CD8-positive, alpha-beta memory T cell (primary cell): ENCODE results near the gene SDC3. TPM values are rescaled to one million over a fixed set of nuclear protein-coding genes. Genes with fewer than 3 reads are reported as not detected.

Source experiments
- CTCF ChIA-PET: fragments of 350-600 bp; sonication (Branson Sonifier 250); formaldehyde crosslinking; loops from one replicate; lab custom pipeline; 2021; ENCODE audit warnings: antibody characterized with exemption; lab: Charles Lee
- POLR2A ChIA-PET: fragments of 350-600 bp; sonication (Branson Sonifier 250); formaldehyde crosslinking; loops from one replicate; lab custom pipeline; 2021; ENCODE audit warnings: antibody characterized with exemption; lab: Charles Lee
- DNase-seq, 5 donors: peaks; one replicate each; pipeline versions ENCODE4 v3.0.0 to v3.0.0-alpha.2; 2020 to 2022; ENCODE audit warnings: mixed read lengths in 1 of 5
- H3K27ac ChIP-seq: one replicate; pipeline ENCODE4 v1.7.0; 2013; ENCODE audit warnings: low read depth, mild to moderate bottlenecking, low read length, moderate library complexity
- H3K27me3 ChIP-seq: 2 replicates; pipeline ENCODE4 v1.7.0; 2013; ENCODE audit warnings: low read length, mild to moderate bottlenecking; ENCODE audit not compliant: insufficient read depth, poor library complexity, severe bottlenecking
- H3K36me3 ChIP-seq: 2 replicates; pipeline ENCODE4 v1.7.0; 2013; ENCODE audit warnings: mild to moderate bottlenecking, low read length, moderate library complexity; ENCODE audit not compliant: insufficient read depth
- H3K4me1 ChIP-seq: 2 replicates; pipeline ENCODE4 v1.7.0; 2013; ENCODE audit warnings: mild to moderate bottlenecking, low read length, moderate library complexity; ENCODE audit not compliant: insufficient read depth
- H3K4me3 ChIP-seq: 2 replicates; pipeline ENCODE4 v1.7.0; 2013; ENCODE audit warnings: mild to moderate bottlenecking, low read length
- H3K9me3 ChIP-seq: 2 replicates; pipeline ENCODE4 v1.7.0; 2013; ENCODE audit warnings: mild to moderate bottlenecking, low read length
- H3K27ac Mint-ChIP-seq, 8 donors: one replicate each; pipeline ENCODE4 v1.8.0; 2020 to 2021; ENCODE audit warnings: mixed read lengths in 8 of 8, mild to moderate bottlenecking in 6 of 8, inconsistent platforms in 3 of 8, moderate library complexity in 3 of 8
- H3K27me3 Mint-ChIP-seq, 2 donors: one replicate each; pipeline ENCODE4 v1.8.0; 2020 to 2021; ENCODE audit warnings: mixed read lengths in 2 of 2, mild to moderate bottlenecking in 1 of 2, moderate library complexity in 1 of 2
- H3K36me3 Mint-ChIP-seq, 3 donors: one replicate each; pipeline ENCODE4 v1.8.0; 2020 to 2021; ENCODE audit warnings: mixed read lengths in 3 of 3, inconsistent platforms in 1 of 3, mild to moderate bottlenecking in 1 of 3
- H3K4me1 Mint-ChIP-seq, 3 donors: one replicate each; pipeline ENCODE4 v1.8.0; 2020 to 2021; ENCODE audit warnings: mixed read lengths in 3 of 3, inconsistent platforms in 1 of 3, mild to moderate bottlenecking in 1 of 3
- H3K4me3 Mint-ChIP-seq, 7 donors: one replicate each; pipeline ENCODE4 v1.8.0; 2020 to 2021; ENCODE audit warnings: mixed read lengths in 7 of 7, mild to moderate bottlenecking in 6 of 7, moderate library complexity in 4 of 7, inconsistent platforms in 2 of 7
- H3K9me3 Mint-ChIP-seq, 5 donors: one replicate each; pipeline ENCODE4 v1.8.0; 2020 to 2022; ENCODE audit warnings: mixed read lengths in 5 of 5, mild to moderate bottlenecking in 3 of 5, moderate library complexity in 2 of 5, inconsistent platforms in 1 of 5
- polyA plus RNA-seq: library from polyadenylated mRNA; unstranded; fragments of 300-500 nt; fragmentation: Illumina TruSeq; gene quantifications from one replicate; pipeline ENCODE4 v1.2.3, GENCODE V29; 2021
- total RNA-seq, 2 experiments: library from RNA; stranded (reverse); gene quantifications; one replicate each; pipeline ENCODE4 v1.2.3, GENCODE V29; 2021

Gene SDC3
- total and polyA plus RNA-seq, 3 experiments from 2014 or later, result 0.44 TPM; not detected in 1

- CTCF ChIA-PET, result no interaction called here
- H3K36me3 Mint-ChIP-seq, result no peaks in the 10 kb centered on the region
- POLR2A ChIA-PET, result no interaction called here
Measured at GRCh38 chr1:30889511-30889910, 19.0 kb downstream of the SDC3 start.

GRCh38 chr1:30888975-30889374 lies 19.6 kb downstream of the SDC3 start:
- Histone ChIP-seq H3K27me3 (no peaks in the 10 kb centered on the region), H3K4me3 (no peak overlapping the region), H3K4me1 (no peaks in the 10 kb centered on the region), H3K9me3 (no peaks in the 10 kb centered on the region), H3K36me3 (no peaks in the 10 kb centered on the region), H3K27ac (no peak overlapping the region)
- no peak for DNase-seq
- Mint-ChIP-seq H3K36me3 (no peaks in the 10 kb centered on the region), H3K4me1 (no peaks in the 10 kb centered on the region), H3K4me3 (no peak overlapping the region), H3K27ac (no peak overlapping the region), H3K27me3 (peaks cover 16 to 35% of the 10 kb centered on the region in 2 donors), H3K9me3 (no peaks in the 10 kb centered on the region)
- ChIA-PET POLR2A (no interaction called here), CTCF (no interaction called here)

More at GRCh38 chr1:30889511-30889910, 19.0 kb downstream of the SDC3 start:
- H3K9me3 Mint-ChIP-seq, result no peaks in the 10 kb centered on the region
- DNase-seq, result no peak
- no peaks in the 10 kb centered on the region for H3K27me3 ChIP-seq
- no peaks in the 10 kb centered on the region for H3K4me1 Mint-ChIP-seq
- H3K27ac ChIP-seq, result no peak overlapping the region
- H3K4me1 ChIP-seq, result no peaks in the 10 kb centered on the region
- no peak overlapping the region for H3K27ac Mint-ChIP-seq
- H3K36me3 ChIP-seq, result no peaks in the 10 kb centered on the region
- H3K4me3 Mint-ChIP-seq, result no peak overlapping the region
- H3K4me3 ChIP-seq, result no peak overlapping the region
- no peaks in the 10 kb centered on the region for H3K9me3 ChIP-seq
- peaks cover 12 to 34% of the 10 kb centered on the region in 2 donors for H3K27me3 Mint-ChIP-seq

GRCh38 chr1:30888391-30888790 lies 20.2 kb downstream of the SDC3 start:
- CTCF ChIA-PET, result no interaction called here
- no peaks in the 10 kb centered on the region for H3K36me3 ChIP-seq
- no peaks in the 10 kb centered on the region for H3K27me3 ChIP-seq
- no peak for DNase-seq
- H3K4me3 Mint-ChIP-seq, result no peak overlapping the region
- H3K4me1 ChIP-seq, result no peaks in the 10 kb centered on the region
- H3K4me3 ChIP-seq, result no peak overlapping the region
- no peaks in the 10 kb centered on the region for H3K9me3 Mint-ChIP-seq
- H3K27me3 Mint-ChIP-seq, result peaks cover 15 to 30% of the 10 kb centered on the region in 2 donors
- H3K27ac Mint-ChIP-seq, result no peak overlapping the region
- POLR2A ChIA-PET, result no interaction called here
- no peaks in the 10 kb centered on the region for H3K4me1 Mint-ChIP-seq
- no peaks in the 10 kb centered on the region for H3K9me3 ChIP-seq
- no peak overlapping the region for H3K27ac ChIP-seq
- H3K36me3 Mint-ChIP-seq, result no peaks in the 10 kb centered on the region

- no peaks in the 10 kb centered on the region for H3K36me3 Mint-ChIP-seq
- no peaks in the 10 kb centered on the region for H3K9me3 ChIP-seq
- DNase-seq, result no peak
- no peaks in the 10 kb centered on the region for H3K27me3 ChIP-seq
- H3K4me3 Mint-ChIP-seq, result no peak overlapping the region
- H3K27ac ChIP-seq, result peak overlapping the region; percentile 43
- no peaks in the 10 kb centered on the region for H3K4me1 ChIP-seq
- H3K27me3 Mint-ChIP-seq, result peaks cover 17 to 33% of the 10 kb centered on the region in 2 donors
- H3K9me3 Mint-ChIP-seq, result no peaks in the 10 kb centered on the region
- no peak overlapping the region for H3K4me3 ChIP-seq
- H3K4me1 Mint-ChIP-seq, result no peaks in the 10 kb centered on the region
- H3K27ac Mint-ChIP-seq, result no peak overlapping the region
- no peaks in the 10 kb centered on the region for H3K36me3 ChIP-seq
- CTCF ChIA-PET, result no interaction called here
- POLR2A ChIA-PET, result no interaction called here
Measured at GRCh38 chr1:30887485-30888315, 20.9 kb downstream of the SDC3 start.

- CTCF ChIA-PET, result no interaction called here
- peaks cover 19 to 34% of the 10 kb centered on the region in 2 donors for H3K27me3 Mint-ChIP-seq
- H3K9me3 Mint-ChIP-seq, result no peaks in the 10 kb centered on the region
- H3K27ac Mint-ChIP-seq, result peak overlapping the region in 2 of 8 donors; percentile 29
- Histone ChIP-seq H3K9me3 (no peaks in the 10 kb centered on the region), H3K27me3 (no peaks in the 10 kb centered on the region), H3K4me1 (no peaks in the 10 kb centered on the region), H3K36me3 (no peaks in the 10 kb centered on the region), H3K27ac (no peak overlapping the region), H3K4me3 (no peak overlapping the region)
- POLR2A ChIA-PET, result no interaction called here
- DNase-seq, result no peak
- no peaks in the 10 kb centered on the region for H3K4me1 Mint-ChIP-seq
- H3K36me3 Mint-ChIP-seq, result no peaks in the 10 kb centered on the region
- no peak overlapping the region for H3K4me3 Mint-ChIP-seq
Measured at GRCh38 chr1:30886710-30887428, 21.7 kb downstream of the SDC3 start.

GRCh38 chr1:30885570-30886522 lies 22.7 kb downstream of the SDC3 start:
- H3K9me3 Mint-ChIP-seq, result no peaks in the 10 kb centered on the region
- no peak overlapping the region for H3K27ac Mint-ChIP-seq
- H3K9me3 ChIP-seq, result no peaks in the 10 kb centered on the region
- ChIA-PET CTCF (interaction anchor here (1.5 kb wide), 1 partner anchor 11 kb away, joined by 3 read pairs; no protein-coding TSS in a partner anchor), POLR2A (no interaction called here)
- H3K4me3 Mint-ChIP-seq, result no peak overlapping the region
- H3K4me3 ChIP-seq, result no peak overlapping the region
- peaks cover 20 to 40% of the 10 kb centered on the region in 2 donors for H3K27me3 Mint-ChIP-seq
- no peaks in the 10 kb centered on the region for H3K27me3 ChIP-seq
- no peaks in the 10 kb centered on the region for H3K36me3 Mint-ChIP-seq
- peaks cover 0 to 2% (median 0%) of the 10 kb centered on the region in 3 donors for H3K4me1 Mint-ChIP-seq
- no peaks in the 10 kb centered on the region for H3K36me3 ChIP-seq
- no peaks in the 10 kb centered on the region for H3K4me1 ChIP-seq
- DNase-seq, result no peak
- no peak overlapping the region for H3K27ac ChIP-seq

- peaks cover 0 to 2% (median 0%) of the 10 kb centered on the region in 3 donors for H3K4me1 Mint-ChIP-seq
- ChIA-PET CTCF (interaction anchor here (1.5 kb wide), 1 partner anchor 10 kb away, joined by 3 read pairs; no protein-coding TSS in a partner anchor), POLR2A (no interaction called here)
- H3K9me3 ChIP-seq, result no peaks in the 10 kb centered on the region
- no peak overlapping the region for H3K27ac Mint-ChIP-seq
- no peak overlapping the region for H3K27ac ChIP-seq
- no peak overlapping the region for H3K4me3 Mint-ChIP-seq
- H3K36me3 Mint-ChIP-seq, result no peaks in the 10 kb centered on the region
- no peaks in the 10 kb centered on the region for H3K36me3 ChIP-seq
- H3K9me3 Mint-ChIP-seq, result no peaks in the 10 kb centered on the region
- H3K27me3 ChIP-seq, result no peaks in the 10 kb centered on the region
- DNase-seq, result no peak
- H3K4me3 ChIP-seq, result no peak overlapping the region
- H3K4me1 ChIP-seq, result no peaks in the 10 kb centered on the region
- H3K27me3 Mint-ChIP-seq, result peaks cover 18 to 44% of the 10 kb centered on the region in 2 donors
Measured at GRCh38 chr1:30884723-30885122, 23.8 kb downstream of the SDC3 start.
